ENCODE measurements around the gene HSD11B1.

GRCh38 chr1:209755256-209755655 lies 50.6 kb downstream of the HSD11B1 start:
- no peak for TF ChIP-seq CTCF (IDR thresholded peaks at IDR 0.05; ENCODE audit: insufficient read depth, low read length, poor library complexity, severe bottlenecking)
- TF ChIP-seq EZH2phosphoT487 (conservative IDR thresholded peaks at IDR 0.05; ENCODE audit: low read length) = no peak

All from SU-DHL-6 (cell line).